HUES64 (cell line): ENCODE results near the gene NMNAT3.

Source experiments
- H3K27ac ChIP-seq: 2 replicates; pipeline ENCODE4 v1.7.0; 2013; ENCODE audit warnings: low read depth, low read length, inconsistent platforms
- H3K27me3 ChIP-seq: 2 replicates; pipeline ENCODE4 v1.6.1; 2013; ENCODE audit warnings: mild to moderate bottlenecking, low read length; ENCODE audit not compliant: insufficient read depth
- H3K36me3 ChIP-seq: 2 replicates; pipeline ENCODE4 v1.6.1; 2013; ENCODE audit warnings: mild to moderate bottlenecking, low read length; ENCODE audit not compliant: insufficient read depth
- H3K4me1 ChIP-seq: 2 replicates; pipeline ENCODE4 v1.6.1; 2013; ENCODE audit warnings: mild to moderate bottlenecking, low read length, moderate library complexity; ENCODE audit not compliant: insufficient read depth
- H3K4me3 ChIP-seq: 2 replicates; pipeline ENCODE4 v1.5.1; 2013; ENCODE audit warnings: mild to moderate bottlenecking, low read length, moderate library complexity
- H3K9ac ChIP-seq: 2 replicates; pipeline ENCODE4 v1.6.1; 2013; ENCODE audit warnings: mild to moderate bottlenecking, low read depth, low read length
- H3K9me3 ChIP-seq: 2 replicates; pipeline ENCODE4 v1.6.1; 2013; ENCODE audit warnings: low read depth, low read length; ENCODE audit not compliant: insufficient read depth
- whole genome bisulfite sequencing: fragments of 150-250, 120-280 bp; methylation state at CpG from one replicate; pipeline ENCODE4 v1.1.7; 2013; ENCODE audit warnings: missing lambda C conversion rate; 5-methylcytosine and 5-hydroxymethylcytosine counted together

Gene NMNAT3

GRCh38 chr3:139657434-139657833 is 20.3 kb downstream of the NMNAT3 start:
- Histone ChIP-seq H3K4me3 (no peak overlapping the region), H3K36me3 (no peaks in the 10 kb centered on the region), H3K9ac (no peak overlapping the region), H3K27ac (no peak overlapping the region), H3K9me3 (no peaks in the 10 kb centered on the region), H3K27me3 (no peaks in the 10 kb centered on the region), H3K4me1 (peaks cover 18% of the 10 kb centered on the region; the same call in 1 of the 2 replicates)
- 98% methylated on average over 3 of the region's 3 CpGs for WGBS

GRCh38 chr3:139655909-139656595 is 21.7 kb downstream of the NMNAT3 start:
- 95% methylated on average over 4 of the region's 4 CpGs for WGBS
- H3K27ac ChIP-seq: no peak overlapping the region

GRCh38 chr3:139654637-139655365 is 23.0 kb downstream of the NMNAT3 start:
- H3K9me3 ChIP-seq: no peaks in the 10 kb centered on the region
- no peak overlapping the region for H3K4me3 ChIP-seq
- no peaks in the 10 kb centered on the region for H3K36me3 ChIP-seq
- no peaks in the 10 kb centered on the region for H3K27me3 ChIP-seq
- no peak overlapping the region for H3K9ac ChIP-seq
- H3K4me1 ChIP-seq: peaks cover 18% of the 10 kb centered on the region; the same call in 1 of the 2 replicates
- no peak overlapping the region for H3K27ac ChIP-seq
- 80% methylated on average over 6 of the region's 6 CpGs for WGBS

More at GRCh38 chr3:139655909-139656595, 21.7 kb downstream of the NMNAT3 start:
- no peak overlapping the region for H3K4me3 ChIP-seq
- no peaks in the 10 kb centered on the region for H3K9me3 ChIP-seq
- H3K9ac ChIP-seq: no peak overlapping the region
- H3K36me3 ChIP-seq: no peaks in the 10 kb centered on the region
- no peaks in the 10 kb centered on the region for H3K27me3 ChIP-seq
- H3K4me1 ChIP-seq: peaks cover 18% of the 10 kb centered on the region; the same call in 1 of the 2 replicates

- Histone ChIP-seq H3K9ac (no peak overlapping the region), H3K27ac (no peak overlapping the region), H3K4me1 (peaks cover 18% of the 10 kb centered on the region; the same call in 1 of the 2 replicates), H3K4me3 (no peak overlapping the region), H3K36me3 (no peaks in the 10 kb centered on the region), H3K9me3 (no peaks in the 10 kb centered on the region), H3K27me3 (no peaks in the 10 kb centered on the region)
- WGBS: 72% methylated on average over 9 of the region's 9 CpGs
Observed at GRCh38 chr3:139653582-139653981, 24.2 kb downstream of the NMNAT3 start.

- no peak overlapping the region for H3K9ac ChIP-seq
- no peak overlapping the region for H3K27ac ChIP-seq
- H3K9me3 ChIP-seq: no peaks in the 10 kb centered on the region
- WGBS: 96% methylated on average over 3 of the region's 3 CpGs
- H3K4me3 ChIP-seq: no peak overlapping the region
- peaks cover 18% of the 10 kb centered on the region; the same call in 1 of the 2 replicates for H3K4me1 ChIP-seq
- H3K36me3 ChIP-seq: no peaks in the 10 kb centered on the region
- no peaks in the 10 kb centered on the region for H3K27me3 ChIP-seq
Observed at GRCh38 chr3:139652561-139652960, 25.2 kb downstream of the NMNAT3 start.

- H3K4me1 ChIP-seq: no peaks in the 10 kb centered on the region
- no peaks in the 10 kb centered on the region for H3K36me3 ChIP-seq
- no peaks in the 10 kb centered on the region for H3K9me3 ChIP-seq
- WGBS: 87% methylated on average over 3 of the region's 3 CpGs
- no peak overlapping the region for H3K27ac ChIP-seq
- no peak overlapping the region for H3K4me3 ChIP-seq
- no peaks in the 10 kb centered on the region for H3K27me3 ChIP-seq
- H3K9ac ChIP-seq: no peak overlapping the region
Observed at GRCh38 chr3:139647866-139648435, 29.8 kb downstream of the NMNAT3 start.

- no peaks in the 10 kb centered on the region for H3K27me3 ChIP-seq
- 95% methylated on average over 4 of the region's 4 CpGs for WGBS
- no peaks in the 10 kb centered on the region for H3K9me3 ChIP-seq
- no peak overlapping the region for H3K4me3 ChIP-seq
- no peak overlapping the region for H3K27ac ChIP-seq
- no peak overlapping the region for H3K9ac ChIP-seq
- H3K36me3 ChIP-seq: no peaks in the 10 kb centered on the region
- no peaks in the 10 kb centered on the region for H3K4me1 ChIP-seq
Observed at GRCh38 chr3:139646512-139646911, 31.3 kb downstream of the NMNAT3 start.

GRCh38 chr3:139642996-139643395 is 34.8 kb downstream of the NMNAT3 start:
- H3K9me3 ChIP-seq: no peaks in the 10 kb centered on the region
- no peak overlapping the region for H3K4me3 ChIP-seq
- H3K4me1 ChIP-seq: no peaks in the 10 kb centered on the region
- H3K9ac ChIP-seq: no peak overlapping the region
- no peaks in the 10 kb centered on the region for H3K27me3 ChIP-seq
- 96% methylated on average over 2 of the region's 2 CpGs for WGBS
- H3K27ac ChIP-seq: no peak overlapping the region
- no peaks in the 10 kb centered on the region for H3K36me3 ChIP-seq

- no peaks in the 10 kb centered on the region for H3K4me1 ChIP-seq
- 88% methylated on average over 1 of the region's 1 CpG for WGBS
- H3K9ac ChIP-seq: no peak overlapping the region
- H3K27me3 ChIP-seq: no peaks in the 10 kb centered on the region
- no peak overlapping the region for H3K27ac ChIP-seq
- H3K4me3 ChIP-seq: no peak overlapping the region
- no peaks in the 10 kb centered on the region for H3K9me3 ChIP-seq
- H3K36me3 ChIP-seq: no peaks in the 10 kb centered on the region
Observed at GRCh38 chr3:139640456-139640855, 37.3 kb downstream of the NMNAT3 start.

- Histone ChIP-seq H3K4me3 (no peak overlapping the region), H3K9ac (no peak overlapping the region), H3K9me3 (no peaks in the 10 kb centered on the region), H3K4me1 (no peaks in the 10 kb centered on the region), H3K27me3 (no peaks in the 10 kb centered on the region), H3K27ac (no peak overlapping the region), H3K36me3 (no peaks in the 10 kb centered on the region)
- WGBS: 91% methylated on average over 1 of the region's 1 CpG
Observed at GRCh38 chr3:139639662-139640061, 38.1 kb downstream of the NMNAT3 start.

GRCh38 chr3:139638518-139638917 is 39.3 kb downstream of the NMNAT3 start:
- no peaks in the 10 kb centered on the region for H3K27me3 ChIP-seq
- no peak overlapping the region for H3K27ac ChIP-seq
- no peaks in the 10 kb centered on the region for H3K36me3 ChIP-seq
- no peak overlapping the region for H3K9ac ChIP-seq
- no peaks in the 10 kb centered on the region for H3K9me3 ChIP-seq
- H3K4me3 ChIP-seq: no peak overlapping the region
- no peaks in the 10 kb centered on the region for H3K4me1 ChIP-seq
- WGBS: 89% methylated on average over 2 of the region's 2 CpGs
